Ecto neural progenitor cell (in vitro differentiated cells): ENCODE data around the gene ZNF574.
"Not testable (repeated sequence)": the region's sequence is repeated elsewhere in the genome, so short reads cannot be mapped to it uniquely, and the experiment has no call there.

Source experiments
- DNase-seq: peaks from one replicate; pipeline ENCODE4 v3.0.0-alpha.2; 2018; ENCODE audit warnings: low spot score

The ZNF574 gene

GRCh38 chr19:42075616-42076379, at the start of gene ZNF574:
Gene ZNF574 (plus strand): TSS chr19:42076166. CDS start chr19:42078607, 2,441 bp downstream.
- peak; percentile 99 for DNase-seq

GRCh38 chr19:42028304-42029216, 47.4 kb upstream of the ZNF574 start:
- peak; percentile 81 for DNase-seq

GRCh38 chr19:42030645-42031440, 45.1 kb upstream of the ZNF574 start:
- DNase-seq: no peak

GRCh38 chr19:42032431-42032830, 43.5 kb upstream of the ZNF574 start:
- no peak for DNase-seq

- no peak for DNase-seq
Observed at GRCh38 chr19:42033413-42033812, 42.6 kb upstream of the ZNF574 start.

- peak; percentile 64 for DNase-seq
Observed at GRCh38 chr19:42034640-42035391, 41.1 kb upstream of the ZNF574 start.

GRCh38 chr19:42037649-42038048, 38.3 kb upstream of the ZNF574 start:
- no peak for DNase-seq

- DNase-seq: no peak
Observed at GRCh38 chr19:42038666-42039065, 37.3 kb upstream of the ZNF574 start.

GRCh38 chr19:42040031-42040430, 35.9 kb upstream of the ZNF574 start:
- DNase-seq: no peak

- not testable (repeated sequence) for DNase-seq
Observed at GRCh38 chr19:42040491-42040890, 35.5 kb upstream of the ZNF574 start.

- no peak for DNase-seq
Observed at GRCh38 chr19:42042455-42043170, 33.4 kb upstream of the ZNF574 start.

- no peak for DNase-seq
Observed at GRCh38 chr19:42045575-42045974, 30.4 kb upstream of the ZNF574 start.

GRCh38 chr19:42048992-42049391, 27.0 kb upstream of the ZNF574 start:
- no peak for DNase-seq

GRCh38 chr19:42051166-42052115, 24.5 kb upstream of the ZNF574 start:
- no peak for DNase-seq

- no peak for DNase-seq
Observed at GRCh38 chr19:42052241-42052863, 23.6 kb upstream of the ZNF574 start.

GRCh38 chr19:42053037-42053935, 22.7 kb upstream of the ZNF574 start:
- no peak for DNase-seq

GRCh38 chr19:42054205-42054604, 21.8 kb upstream of the ZNF574 start:
- DNase-seq: no peak

GRCh38 chr19:42057846-42058245, 18.1 kb upstream of the ZNF574 start:
- DNase-seq: no peak
